ENCODE results near the gene SKI.

- no peak for TF ChIP-seq CTCF (conservative IDR thresholded peaks at IDR 0.05; ENCODE audit: low read depth, low read length)
- no peak for TF ChIP-seq EZH2phosphoT487 (IDR thresholded peaks at IDR 0.05; ENCODE audit: borderline replicate concordance, low read length)
These were observed 51.7 kb downstream of the SKI start for GRCh38 chr1:2279817-2280216.
